Measurements from ENCODE around the gene SLC4A9. TPM values are rescaled to one million over a fixed set of nuclear protein-coding genes. Genes with fewer than 3 reads are reported as not detected.

Gene SLC4A9
- total RNA-seq, 2 donors from 2014 or later: not detected

DNA sequence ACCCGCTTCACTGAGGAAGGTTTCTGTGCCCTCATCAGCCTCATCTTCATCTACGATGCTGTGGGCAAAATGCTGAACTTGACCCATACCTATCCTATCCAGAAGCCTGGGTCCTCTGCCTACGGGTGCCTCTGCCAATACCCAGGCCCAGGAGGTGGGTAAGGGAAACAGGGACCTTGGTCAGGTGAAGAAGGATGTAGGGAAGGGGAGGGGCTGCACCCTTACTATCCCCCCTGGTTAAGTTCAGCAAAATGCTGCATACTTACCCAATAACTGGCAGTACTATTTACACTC, 4.4 kb downstream of the SLC4A9 start:
- Histone ChIP-seq H3K36me3 (no peaks in the 10 kb centered on the region), H3K4me3 (no peak overlapping the region), H3K27ac (no peak overlapping the region), H3K27me3 (replicated peaks; ENCODE audit: insufficient read depth) (no peaks in the 10 kb centered on the region), H3K4me1 (replicated peaks) (no peaks in the 10 kb centered on the region), H3K9me3 (no peaks in the 10 kb centered on the region)
- intact Hi-C loops (cut with DNase I): no loop called here
- no peak for DNase-seq (ENCODE audit: low spot score)
- TF ChIP-seq POLR2A (IDR thresholded peaks at IDR 0.05) (no peak), POLR2AphosphoS5 (IDR thresholded peaks at IDR 0.05) (no peak)
- TF ChIP-seq, protein P1, sequence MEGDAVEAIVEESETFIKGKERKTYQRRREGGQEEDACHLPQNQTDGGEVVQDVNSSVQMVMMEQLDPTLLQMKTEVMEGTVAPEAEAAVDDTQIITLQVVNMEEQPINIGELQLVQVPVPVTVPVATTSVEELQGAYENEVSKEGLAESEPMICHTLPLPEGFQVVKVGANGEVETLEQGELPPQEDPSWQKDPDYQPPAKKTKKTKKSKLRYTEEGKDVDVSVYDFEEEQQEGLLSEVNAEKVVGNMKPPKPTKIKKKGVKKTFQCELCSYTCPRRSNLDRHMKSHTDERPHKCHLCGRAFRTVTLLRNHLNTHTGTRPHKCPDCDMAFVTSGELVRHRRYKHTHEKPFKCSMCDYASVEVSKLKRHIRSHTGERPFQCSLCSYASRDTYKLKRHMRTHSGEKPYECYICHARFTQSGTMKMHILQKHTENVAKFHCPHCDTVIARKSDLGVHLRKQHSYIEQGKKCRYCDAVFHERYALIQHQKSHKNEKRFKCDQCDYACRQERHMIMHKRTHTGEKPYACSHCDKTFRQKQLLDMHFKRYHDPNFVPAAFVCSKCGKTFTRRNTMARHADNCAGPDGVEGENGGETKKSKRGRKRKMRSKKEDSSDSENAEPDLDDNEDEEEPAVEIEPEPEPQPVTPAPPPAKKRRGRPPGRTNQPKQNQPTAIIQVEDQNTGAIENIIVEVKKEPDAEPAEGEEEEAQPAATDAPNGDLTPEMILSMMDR (IDR thresholded peaks at IDR 0.05): no peak
- WGBS: 93% methylated on average over 3 of the region's 3 CpGs

DNA sequence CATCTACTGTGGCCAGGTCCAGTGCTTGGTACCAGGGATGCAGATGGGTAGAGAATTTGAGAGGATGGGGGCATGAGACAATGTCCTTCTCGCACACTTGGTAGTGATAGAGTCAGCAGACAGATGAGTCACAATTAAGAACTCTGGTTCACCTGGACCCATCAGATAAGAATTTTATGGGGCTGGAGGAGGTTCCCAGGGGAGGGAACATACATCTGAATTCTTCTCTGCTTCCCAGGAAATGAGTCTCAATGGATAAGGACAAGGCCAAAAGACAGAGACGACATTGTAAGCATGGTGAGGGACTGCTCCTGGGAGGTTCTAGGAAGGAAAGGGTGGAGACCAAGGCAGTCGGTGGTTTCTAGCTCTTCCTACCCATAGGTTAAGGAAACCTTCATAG, 5.3 kb downstream of the SLC4A9 start:
- no peaks in the 10 kb centered on the region for H3K4me1 ChIP-seq (replicated peaks)
- DNase-seq (ENCODE audit: low spot score): no peak
- TF ChIP-seq POLR2AphosphoS5 (IDR thresholded peaks at IDR 0.05): peak; percentile 33
- TF ChIP-seq POLR2A (IDR thresholded peaks at IDR 0.05): no peak
- H3K27ac ChIP-seq: no peak overlapping the region
- intact Hi-C loops (cut with DNase I): no loop called here
- WGBS: 61% methylated on average over 3 of the region's 3 CpGs
- no peaks in the 10 kb centered on the region for H3K27me3 ChIP-seq (replicated peaks; ENCODE audit: insufficient read depth)
- no peaks in the 10 kb centered on the region for H3K36me3 ChIP-seq
- no peak overlapping the region for H3K4me3 ChIP-seq
- no peaks in the 10 kb centered on the region for H3K9me3 ChIP-seq

DNA sequence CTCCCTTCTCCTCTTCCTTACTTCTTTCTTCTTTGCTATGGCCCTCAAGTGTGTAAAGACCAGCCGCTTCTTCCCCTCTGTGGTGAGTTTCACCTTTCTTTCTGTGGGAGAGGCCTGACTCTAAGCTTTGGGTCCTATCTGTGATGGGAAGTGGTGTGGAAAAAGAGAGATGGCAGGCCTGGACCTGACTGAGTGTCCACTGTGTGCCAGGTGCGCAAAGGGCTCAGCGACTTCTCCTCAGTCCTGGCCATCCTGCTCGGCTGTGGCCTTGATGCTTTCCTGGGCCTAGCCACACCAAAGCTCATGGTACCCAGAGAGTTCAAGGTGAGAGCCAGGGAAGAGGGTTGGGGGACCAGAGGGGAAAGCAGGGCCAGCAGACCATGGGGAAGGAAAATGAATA, 5.9 kb downstream of the SLC4A9 start:
- intact Hi-C loops (cut with DNase I): no loop called here
- TF ChIP-seq POLR2A (IDR thresholded peaks at IDR 0.05): no peak
- TF ChIP-seq POLR2AphosphoS5 (IDR thresholded peaks at IDR 0.05): no peak
- TF ChIP-seq, protein P1 (IDR thresholded peaks at IDR 0.05): no peak
- DNase-seq (ENCODE audit: low spot score): no peak
- 94% methylated on average over 4 of the region's 4 CpGs for WGBS
- no peaks in the 10 kb centered on the region for H3K36me3 ChIP-seq
- H3K4me1 ChIP-seq (replicated peaks): no peaks in the 10 kb centered on the region
- no peaks in the 10 kb centered on the region for H3K9me3 ChIP-seq
- no peak overlapping the region for H3K4me3 ChIP-seq
- no peaks in the 10 kb centered on the region for H3K27me3 ChIP-seq (replicated peaks; ENCODE audit: insufficient read depth)
- H3K27ac ChIP-seq: no peak overlapping the region

DNA sequence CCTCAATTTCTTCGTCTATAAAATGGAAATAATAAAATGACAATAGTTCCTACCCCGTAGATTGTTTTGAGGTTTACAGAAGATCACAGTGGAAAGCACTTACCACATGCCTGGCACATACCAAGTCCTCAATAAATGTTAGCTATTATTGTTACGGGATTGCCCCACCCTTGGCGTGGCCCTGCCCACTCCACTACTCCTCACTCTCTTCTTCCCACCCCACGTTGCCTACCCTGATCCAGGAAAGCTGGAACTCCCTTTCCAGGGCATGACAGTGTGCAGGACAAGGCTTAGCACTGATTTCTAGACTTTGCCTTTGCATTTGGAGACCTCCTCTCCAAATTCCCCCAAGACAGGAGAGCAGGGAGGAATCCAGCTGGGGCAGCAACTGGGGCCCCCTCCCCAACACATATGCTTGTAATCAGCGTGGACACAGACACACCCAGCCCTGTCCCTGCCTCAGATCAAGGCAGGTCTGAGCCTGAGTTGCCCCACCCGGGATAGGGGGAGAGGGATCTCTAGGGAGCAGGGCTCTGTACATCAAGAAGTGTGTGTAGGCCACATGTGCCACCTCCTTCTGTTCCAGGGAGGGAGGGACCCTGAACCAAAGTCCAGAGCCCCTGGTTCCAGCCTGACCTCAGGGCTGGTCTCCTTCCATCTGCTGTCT, 6.7 kb downstream of the SLC4A9 start:
- H3K36me3 ChIP-seq: no peaks in the 10 kb centered on the region
- intact Hi-C loops (cut with DNase I): no loop called here
- no peak for DNase-seq (ENCODE audit: low spot score)
- no peak overlapping the region for H3K4me3 ChIP-seq
- H3K27ac ChIP-seq: no peak overlapping the region
- no peaks in the 10 kb centered on the region for H3K9me3 ChIP-seq
- 52% methylated on average over 7 of the region's 7 CpGs for WGBS
- no peaks in the 10 kb centered on the region for H3K4me1 ChIP-seq (replicated peaks)
- no peaks in the 10 kb centered on the region for H3K27me3 ChIP-seq (replicated peaks; ENCODE audit: insufficient read depth)
- TF ChIP-seq POLR2AphosphoS5 (IDR thresholded peaks at IDR 0.05) (no peak), POLR2A (IDR thresholded peaks at IDR 0.05) (no peak)
- TF ChIP-seq, protein P1 (IDR thresholded peaks at IDR 0.05): no peak

DNA sequence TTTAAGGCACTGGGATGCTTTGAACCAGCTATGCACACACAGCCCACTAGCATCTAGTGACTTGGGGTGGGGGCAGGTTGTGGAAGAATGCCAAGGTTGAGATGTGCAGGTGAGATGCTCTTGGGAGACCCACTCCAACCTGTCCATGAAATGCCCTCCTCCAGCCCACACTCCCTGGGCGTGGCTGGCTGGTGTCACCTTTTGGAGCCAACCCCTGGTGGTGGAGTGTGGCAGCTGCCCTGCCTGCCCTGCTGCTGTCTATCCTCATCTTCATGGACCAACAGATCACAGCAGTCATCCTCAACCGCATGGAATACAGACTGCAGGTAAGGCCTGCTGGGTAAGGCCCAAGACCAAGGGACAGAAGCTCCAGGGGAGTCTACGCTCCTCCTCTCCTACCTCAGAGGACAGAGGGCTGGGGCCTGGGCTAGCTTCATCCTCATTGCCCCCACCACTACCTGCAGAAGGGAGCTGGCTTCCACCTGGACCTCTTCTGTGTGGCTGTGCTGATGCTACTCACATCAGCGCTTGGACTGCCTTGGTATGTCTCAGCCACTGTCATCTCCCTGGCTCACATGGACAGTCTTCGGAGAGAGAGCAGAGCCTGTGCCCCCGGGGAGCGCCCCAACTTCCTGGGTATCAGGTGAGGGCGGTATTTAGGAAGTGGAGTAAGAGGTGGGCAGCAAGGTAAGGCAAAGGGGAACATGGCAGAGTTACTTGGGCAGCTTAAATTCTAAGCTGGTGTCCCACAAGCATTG, 7.4 kb downstream of the SLC4A9 start:
- Histone ChIP-seq H3K27me3 (replicated peaks; ENCODE audit: insufficient read depth) (no peaks in the 10 kb centered on the region), H3K27ac (no peak overlapping the region), H3K4me1 (replicated peaks) (no peaks in the 10 kb centered on the region), H3K4me3 (no peak overlapping the region), H3K36me3 (no peaks in the 10 kb centered on the region), H3K9me3 (no peaks in the 10 kb centered on the region)
- DNase-seq (ENCODE audit: low spot score): no peak
- no peak for TF ChIP-seq POLR2A (IDR thresholded peaks at IDR 0.05)
- TF ChIP-seq, protein P1 (IDR thresholded peaks at IDR 0.05): no peak
- TF ChIP-seq POLR2AphosphoS5 (IDR thresholded peaks at IDR 0.05): no peak
- 90% methylated on average over 8 of the region's 8 CpGs for WGBS
- intact Hi-C loops (cut with DNase I): no loop called here

Measured in prostate gland (tissue), 2 donors.